AG04450 (cell line): ENCODE measurements around the gene CIAPIN1. TPM values are rescaled to one million over a fixed set of nuclear protein-coding genes. Genes with fewer than 3 reads are reported as not detected.

Experiments
- CTCF ChIA-PET: fragments of 300-600, 350-600 bp; formaldehyde crosslinking; extraction: SDS; loops from one replicate; lab custom pipeline; 2022; ENCODE audit warnings: antibody characterized with exemption, inconsistent platforms; lab: Charles Lee
- POLR2A ChIA-PET: fragments of 350-600 bp; formaldehyde crosslinking; extraction: SDS; loops from one replicate; lab custom pipeline; 2021; ENCODE audit warnings: antibody characterized with exemption, inconsistent platforms; lab: Yijun Ruan, JAX
- DNase-seq: peaks from one replicate; pipeline ENCODE4 v3.0.0-alpha.2; 2011; ENCODE audit warnings: low read depth, low spot score
- H3K27ac ChIP-seq: one replicate; pipeline ENCODE4 v1.5.1; 2012; ENCODE audit warnings: low read depth, low read length, control low read depth
- H3K27me3 ChIP-seq: one replicate; pipeline ENCODE4 v1.6.0; 2012; ENCODE audit warnings: low read length; ENCODE audit not compliant: control insufficient read depth, insufficient read depth
- H3K4me3 ChIP-seq: 2 replicates; pipeline ENCODE4 v1.5.1; 2011; ENCODE audit warnings: mild to moderate bottlenecking, low read depth, low read length, control low read depth
- H3K9me3 ChIP-seq: 2 replicates; pipeline ENCODE4 v1.5.1; 2012; ENCODE audit warnings: low read length; ENCODE audit not compliant: control insufficient read depth, insufficient read depth
- CTCF ChIP-seq: IDR thresholded peaks from 2 replicates; pipeline ENCODE4 v1.5.1; 2011; ENCODE audit warnings: low read depth, low read length, control low read depth, inconsistent platforms
- polyA plus RNA-seq: library from polyadenylated mRNA; depleted of rRNA; stranded (reverse); fragments of >200 nt; gene quantifications from 2 replicates; pipeline ENCODE4 v1.2.3, GENCODE V29; 2011

CIAPIN1 gene
- polyA plus RNA-seq, 1 experiment = 48.6 TPM

DNA sequence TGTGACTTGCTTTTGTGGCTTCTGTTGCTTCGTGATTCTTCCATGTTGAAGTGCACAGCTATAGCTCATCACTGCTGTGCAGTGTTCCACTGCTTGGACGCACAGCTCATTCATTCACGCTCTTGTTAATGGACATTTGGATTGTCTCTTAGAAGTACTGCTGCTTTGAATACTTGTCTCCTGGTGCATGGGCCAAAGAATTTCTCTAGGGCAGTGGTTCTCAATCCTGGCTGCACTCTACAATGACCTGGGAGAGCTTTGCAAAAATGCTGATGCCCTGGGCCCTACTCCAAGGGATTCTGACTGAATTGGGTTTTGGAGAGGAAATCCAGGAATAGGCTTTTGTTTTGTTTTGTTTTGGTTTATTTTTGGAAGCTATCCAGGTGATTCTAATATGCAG, 22.6 kb downstream of the CIAPIN1 start:
- no peak for DNase-seq
- POLR2A ChIA-PET = interaction anchor here (0.8 kb wide), 1 partner anchor 15 kb away, joined by 6 read pairs; no protein-coding TSS in a partner anchor

DNA sequence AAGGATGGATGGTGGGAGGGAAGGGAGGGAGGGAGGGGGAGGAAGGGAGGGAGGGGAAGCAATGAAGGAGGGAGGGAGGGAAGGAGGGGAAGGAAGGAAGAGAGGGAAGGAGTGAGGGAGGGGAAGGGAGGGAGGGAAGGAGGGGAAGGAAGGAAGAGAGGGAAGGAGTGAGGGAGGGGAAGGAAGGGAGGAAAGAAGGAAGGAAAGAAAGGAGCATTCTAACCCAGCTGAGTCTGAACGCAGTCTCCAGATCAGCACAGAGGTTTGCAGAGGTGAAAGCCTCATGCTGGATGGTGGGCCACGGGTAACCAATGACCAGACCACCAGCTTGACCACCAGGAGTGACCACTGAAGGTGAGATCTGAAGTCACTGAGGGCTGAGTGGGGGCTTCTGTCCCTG, 24.0 kb downstream of the CIAPIN1 start:
- no peak for TF ChIP-seq CTCF
- POLR2A ChIA-PET = interaction anchor here (0.9 kb wide), 1 partner anchor 178 kb away, joined by 3 read pairs; the partner anchor contains the start of gene ARL2BP
- H3K4me3 ChIP-seq = no peak overlapping the region
- CTCF ChIA-PET = interaction anchor here (0.7 to 10.1 kb wide), 8 partner anchors 9 to 339 kb away, joined by 4 to 286 read pairs (median 10); partner anchors contain the start of gene CPNE2
- DNase-seq = no peak
- no peaks in the 10 kb centered on the region for H3K27me3 ChIP-seq
- H3K9me3 ChIP-seq = no peaks in the 10 kb centered on the region
- H3K27ac ChIP-seq = no peak overlapping the region

More for the DNA sequence above, 22.6 kb downstream of the CIAPIN1 start:
- Histone ChIP-seq H3K27me3 (no peaks in the 10 kb centered on the region), H3K27ac (no peak overlapping the region), H3K4me3 (no peak overlapping the region), H3K9me3 (no peaks in the 10 kb centered on the region)
- TF ChIP-seq CTCF = no peak
- CTCF ChIA-PET = interaction anchor here (1.1 to 10.1 kb wide), 3 partner anchors 94 to 333 kb away, joined by 3 to 286 read pairs (median 29); partner anchors contain the start of gene CPNE2

DNA sequence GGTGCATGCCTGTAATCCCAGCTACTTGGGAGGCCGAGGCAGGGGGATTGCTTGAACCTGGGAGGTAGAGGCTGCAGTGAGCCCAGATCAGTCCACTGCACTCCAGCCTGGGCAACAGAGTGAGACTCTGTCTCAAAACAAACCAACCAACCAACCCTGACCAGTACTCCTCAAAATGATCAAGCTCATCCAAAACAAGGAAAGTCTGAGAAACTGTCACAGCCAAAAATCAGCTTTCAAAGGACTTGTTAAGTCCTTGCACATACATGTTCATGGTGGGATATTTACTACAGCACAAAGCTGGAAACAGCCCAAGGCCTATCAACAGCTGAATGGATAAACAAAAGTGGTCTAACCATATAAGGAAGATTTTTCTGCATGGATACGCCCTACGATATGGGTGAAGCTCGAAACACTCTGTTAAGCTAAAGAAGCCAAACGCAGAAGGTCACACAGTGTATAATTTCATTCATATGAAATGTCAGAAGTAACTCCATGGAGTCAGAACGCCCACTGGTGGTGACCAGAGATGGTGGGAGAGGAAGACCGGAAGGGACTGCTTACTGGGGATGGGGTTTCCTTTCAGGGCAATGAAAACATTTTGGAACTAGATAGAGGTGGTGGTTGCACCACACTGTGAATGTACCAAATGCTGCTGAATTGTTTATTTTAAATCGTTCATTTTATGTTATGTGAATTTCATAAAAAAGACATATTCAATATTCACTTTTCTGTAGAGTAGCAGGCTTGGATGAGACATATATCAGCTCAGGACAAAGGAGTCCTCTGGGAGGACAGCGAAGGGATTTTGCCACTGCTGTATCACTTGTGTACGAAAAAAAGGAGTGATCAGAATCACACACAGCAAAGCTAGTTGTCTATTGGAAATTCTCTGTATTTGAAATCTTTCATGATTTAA, 24.9 kb downstream of the CIAPIN1 start:
- ChIA-PET POLR2A (interaction anchor here (0.6 to 0.9 kb wide), 2 partner anchors 120 to 177 kb away, joined by 3 read pairs; partner anchors contain the start of gene ARL2BP), CTCF (interaction anchor here (0.6 to 10.1 kb wide), 15 partner anchors 9 to 338 kb away, joined by 3 to 286 read pairs (median 4); partner anchors contain the start of genes CPNE2 and POLR2C)
- Histone ChIP-seq H3K27ac (no peak overlapping the region), H3K4me3 (no peak overlapping the region), H3K9me3 (no peaks in the 10 kb centered on the region), H3K27me3 (no peaks in the 10 kb centered on the region)
- peak; percentile 86 for TF ChIP-seq CTCF
- peak; percentile 39 for DNase-seq

DNA sequence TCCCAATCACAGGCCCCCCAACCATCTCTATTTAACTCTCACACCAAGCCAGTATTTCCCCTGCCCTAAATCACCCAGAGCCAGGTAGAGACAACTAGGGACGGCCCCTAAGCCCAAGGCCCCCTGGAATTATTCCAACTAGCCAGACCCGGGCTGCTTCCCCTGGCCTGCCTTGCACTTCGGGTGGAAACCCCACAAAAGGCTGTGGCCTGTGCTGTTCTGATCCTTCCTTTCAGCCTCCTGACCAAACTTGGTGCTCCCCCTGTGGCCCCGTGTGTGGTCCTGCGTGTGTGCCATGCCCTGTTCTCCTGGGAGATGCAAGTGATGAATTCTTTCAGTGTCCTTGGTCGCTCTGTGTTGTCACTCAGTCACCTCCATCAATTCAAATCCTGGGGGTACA, 27.7 kb downstream of the CIAPIN1 start:
- CTCF ChIA-PET = interaction anchor here (0.6 to 10.1 kb wide), 22 partner anchors 11 to 174 kb away, joined by 3 to 286 read pairs (median 4); partner anchors contain the start of genes ARL2BP, CCL17, CIAPIN1 and COQ9
- POLR2A ChIA-PET = no interaction called here
- Histone ChIP-seq H3K9me3 (no peaks in the 10 kb centered on the region; the same call in 1 of the 2 replicates), H3K27ac (no peak overlapping the region), H3K4me3 (no peak overlapping the region), H3K27me3 (peaks cover 6% of the 10 kb centered on the region)
- no peak for TF ChIP-seq CTCF
- no peak for DNase-seq
